ENCODE results near the gene YWHAG. TPM values are rescaled to one million over a fixed set of nuclear protein-coding genes. Genes with fewer than 3 reads are reported as not detected.
A peak's percentile ranks its signal among the peaks of the same experiment; 100 is the strongest.

YWHAG gene
- total and polyA plus RNA-seq, 9 of the 15 experiments (the other 6 are each of a cell fraction or from before 2014, with no cell fraction given), result 30.4 to 246 (median 94.5) TPM

DNA sequence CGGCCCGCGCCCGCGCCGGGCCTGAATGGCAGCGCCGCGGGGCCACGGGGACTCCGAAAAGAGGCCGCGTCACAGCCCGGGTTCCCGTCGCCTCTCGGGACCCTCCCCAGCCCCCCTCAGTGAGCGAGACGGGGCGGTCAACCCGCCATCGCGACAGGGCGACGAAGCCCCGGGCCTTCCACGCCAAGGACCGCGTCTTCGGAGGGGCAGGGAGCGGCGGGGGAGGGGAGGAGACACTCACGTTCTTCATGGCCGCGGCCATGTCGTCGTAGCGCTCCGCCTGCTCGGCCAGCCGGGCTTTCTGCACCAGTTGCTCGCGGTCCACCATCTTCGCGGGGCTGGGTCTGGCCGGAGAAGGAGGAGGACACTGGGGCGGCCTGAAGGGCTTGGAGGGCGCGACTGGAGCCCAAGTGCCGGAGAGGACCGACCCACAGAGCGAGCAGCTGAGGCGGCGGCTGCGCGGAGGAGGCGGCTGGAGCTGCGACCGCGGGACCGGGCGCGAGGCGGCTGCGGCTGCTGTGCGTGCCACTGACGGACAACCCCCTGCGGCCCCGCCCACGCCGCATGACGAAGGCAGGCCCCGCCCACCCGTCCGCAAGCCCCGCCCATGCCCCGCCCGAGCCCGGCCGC lies at the start of gene YWHAG (continued):
- TF ChIP-seq, protein P1, sequence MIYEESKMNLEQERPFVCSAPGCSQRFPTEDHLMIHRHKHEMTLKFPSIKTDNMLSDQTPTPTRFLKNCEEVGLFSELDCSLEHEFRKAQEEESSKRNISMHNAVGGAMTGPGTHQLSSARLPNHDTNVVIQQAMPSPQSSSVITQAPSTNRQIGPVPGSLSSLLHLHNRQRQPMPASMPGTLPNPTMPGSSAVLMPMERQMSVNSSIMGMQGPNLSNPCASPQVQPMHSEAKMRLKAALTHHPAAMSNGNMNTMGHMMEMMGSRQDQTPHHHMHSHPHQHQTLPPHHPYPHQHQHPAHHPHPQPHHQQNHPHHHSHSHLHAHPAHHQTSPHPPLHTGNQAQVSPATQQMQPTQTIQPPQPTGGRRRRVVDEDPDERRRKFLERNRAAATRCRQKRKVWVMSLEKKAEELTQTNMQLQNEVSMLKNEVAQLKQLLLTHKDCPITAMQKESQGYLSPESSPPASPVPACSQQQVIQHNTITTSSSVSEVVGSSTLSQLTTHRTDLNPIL (CRISPR knock-in tag; IDR thresholded peaks at IDR 0.05), result no peak
- TF ChIP-seq ZBTB8A (IDR thresholded peaks at IDR 0.05; ENCODE audit: partially characterized antibody), result no peak
- TF ChIP-seq ZNF76 (CRISPR knock-in tag; IDR thresholded peaks at IDR 0.05; ENCODE audit: borderline replicate concordance), result peak; percentile 73; the same call in 1 of the 2 replicates
- TF ChIP-seq, protein P2, sequence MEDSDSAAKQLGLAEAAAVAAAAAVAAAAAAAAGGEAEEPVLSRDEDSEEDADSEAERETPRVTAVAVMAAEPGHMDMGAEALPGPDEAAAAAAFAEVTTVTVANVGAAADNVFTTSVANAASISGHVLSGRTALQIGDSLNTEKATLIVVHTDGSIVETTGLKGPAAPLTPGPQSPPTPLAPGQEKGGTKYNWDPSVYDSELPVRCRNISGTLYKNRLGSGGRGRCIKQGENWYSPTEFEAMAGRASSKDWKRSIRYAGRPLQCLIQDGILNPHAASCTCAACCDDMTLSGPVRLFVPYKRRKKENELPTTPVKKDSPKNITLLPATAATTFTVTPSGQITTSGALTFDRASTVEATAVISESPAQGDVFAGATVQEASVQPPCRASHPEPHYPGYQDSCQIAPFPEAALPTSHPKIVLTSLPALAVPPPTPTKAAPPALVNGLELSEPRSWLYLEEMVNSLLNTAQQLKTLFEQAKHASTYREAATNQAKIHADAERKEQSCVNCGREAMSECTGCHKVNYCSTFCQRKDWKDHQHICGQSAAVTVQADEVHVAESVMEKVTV (CRISPR knock-in tag; IDR thresholded peaks at IDR 0.05), result 0 out of 2 replicates have a peak, but pooled peaks have one; percentile 31
- TF ChIP-seq, protein P3, sequence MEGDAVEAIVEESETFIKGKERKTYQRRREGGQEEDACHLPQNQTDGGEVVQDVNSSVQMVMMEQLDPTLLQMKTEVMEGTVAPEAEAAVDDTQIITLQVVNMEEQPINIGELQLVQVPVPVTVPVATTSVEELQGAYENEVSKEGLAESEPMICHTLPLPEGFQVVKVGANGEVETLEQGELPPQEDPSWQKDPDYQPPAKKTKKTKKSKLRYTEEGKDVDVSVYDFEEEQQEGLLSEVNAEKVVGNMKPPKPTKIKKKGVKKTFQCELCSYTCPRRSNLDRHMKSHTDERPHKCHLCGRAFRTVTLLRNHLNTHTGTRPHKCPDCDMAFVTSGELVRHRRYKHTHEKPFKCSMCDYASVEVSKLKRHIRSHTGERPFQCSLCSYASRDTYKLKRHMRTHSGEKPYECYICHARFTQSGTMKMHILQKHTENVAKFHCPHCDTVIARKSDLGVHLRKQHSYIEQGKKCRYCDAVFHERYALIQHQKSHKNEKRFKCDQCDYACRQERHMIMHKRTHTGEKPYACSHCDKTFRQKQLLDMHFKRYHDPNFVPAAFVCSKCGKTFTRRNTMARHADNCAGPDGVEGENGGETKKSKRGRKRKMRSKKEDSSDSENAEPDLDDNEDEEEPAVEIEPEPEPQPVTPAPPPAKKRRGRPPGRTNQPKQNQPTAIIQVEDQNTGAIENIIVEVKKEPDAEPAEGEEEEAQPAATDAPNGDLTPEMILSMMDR (IDR thresholded peaks at IDR 0.05 in 2 of 3, conservative IDR thresholded peaks at IDR 0.05 in 1 of 3; ENCODE audit: insufficient read depth in 2 of 3, low read depth in 1 of 3, low read length in 3 of 3), result no peak
- no peak for TF ChIP-seq SNRNP70 (optimal IDR thresholded peaks at IDR 0.05; ENCODE audit: low read depth, low read length)
- TF ChIP-seq ZNF561 (CRISPR knock-in tag; conservative IDR thresholded peaks at IDR 0.05), result no peak
- TF ChIP-seq BHLHE40 (IDR thresholded peaks at IDR 0.05; ENCODE audit: low read length), result peak; percentile 80
- TF ChIP-seq LCOR (CRISPR knock-in tag; IDR thresholded peaks at IDR 0.05), result peak; percentile 38; the same call in 1 of the 2 replicates
- no peak for TF ChIP-seq ZNF175 (CRISPR knock-in tag; IDR thresholded peaks at IDR 0.05; ENCODE audit: low read depth)
- no peak for TF ChIP-seq ZNF384 (IDR thresholded peaks at IDR 0.05; ENCODE audit: low read depth, low read length)
- no peak for TF ChIP-seq CBFA2T2 (conservative IDR thresholded peaks at IDR 0.05)
- TF ChIP-seq KLF16 (IDR thresholded peaks at IDR 0.05), result no peak
- no peak for TF ChIP-seq MEF2D (tag; conservative IDR thresholded peaks at IDR 0.05; ENCODE audit: low read depth)
- TF ChIP-seq ZNF121 (CRISPR knock-in tag; conservative IDR thresholded peaks at IDR 0.05), result 0 out of 2 replicates have a peak, but pooled peaks have one; percentile 13
- no peak for TF ChIP-seq BCL6 (CRISPR knock-in tag; IDR thresholded peaks at IDR 0.05)
- TF ChIP-seq FOSL1 (tag; conservative IDR thresholded peaks at IDR 0.05), result no peak
- TF ChIP-seq PHTF2 (CRISPR knock-in tag; IDR thresholded peaks at IDR 0.05), result no peak
- TF ChIP-seq, protein P4, sequence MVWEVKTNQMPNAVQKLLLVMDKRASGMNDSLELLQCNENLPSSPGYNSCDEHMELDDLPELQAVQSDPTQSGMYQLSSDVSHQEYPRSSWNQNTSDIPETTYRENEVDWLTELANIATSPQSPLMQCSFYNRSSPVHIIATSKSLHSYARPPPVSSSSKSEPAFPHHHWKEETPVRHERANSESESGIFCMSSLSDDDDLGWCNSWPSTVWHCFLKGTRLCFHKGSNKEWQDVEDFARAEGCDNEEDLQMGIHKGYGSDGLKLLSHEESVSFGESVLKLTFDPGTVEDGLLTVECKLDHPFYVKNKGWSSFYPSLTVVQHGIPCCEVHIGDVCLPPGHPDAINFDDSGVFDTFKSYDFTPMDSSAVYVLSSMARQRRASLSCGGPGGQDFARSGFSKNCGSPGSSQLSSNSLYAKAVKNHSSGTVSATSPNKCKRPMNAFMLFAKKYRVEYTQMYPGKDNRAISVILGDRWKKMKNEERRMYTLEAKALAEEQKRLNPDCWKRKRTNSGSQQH (CRISPR knock-in tag; IDR thresholded peaks at IDR 0.05), result peak; percentile 86
